ENCODE data around the gene KRTAP2-3.
"Not testable (repeated sequence)": the region's sequence is repeated elsewhere in the genome, so short reads cannot be mapped to it uniquely, and the experiment has no call there.

Gene KRTAP2-3

GRCh38 chr17:41060052-41060604, at the start of gene KRTAP2-3:
Gene KRTAP2-3 (minus strand): TSS chr17:41060114. CDS start chr17:41060050, 64 bp downstream.
- no peak for DNase-seq (ENCODE audit: low spot score)

- DNase-seq (ENCODE audit: low spot score): not testable (repeated sequence)
Measured at GRCh38 chr17:41108728-41109386, 48.9 kb upstream of the KRTAP2-3 start.

GRCh38 chr17:41107941-41108450, 48.1 kb upstream of the KRTAP2-3 start:
- no peak for DNase-seq (ENCODE audit: low spot score)

- DNase-seq (ENCODE audit: low spot score): not testable (repeated sequence)
Measured at GRCh38 chr17:41105347-41105746, 45.4 kb upstream of the KRTAP2-3 start, which contains the start of gene KRTAP4-9. Gene KRTAP4-9 (plus strand): TSS chr17:41105389. CDS start chr17:41105389, 0 bp downstream.

GRCh38 chr17:41104386-41105038, 44.6 kb upstream of the KRTAP2-3 start:
- not testable (repeated sequence) for DNase-seq (ENCODE audit: low spot score)

- no peak for DNase-seq (ENCODE audit: low spot score)
Measured at GRCh38 chr17:41103896-41104295, 44.0 kb upstream of the KRTAP2-3 start.

- DNase-seq (ENCODE audit: low spot score): no peak
Measured at GRCh38 chr17:41101586-41102259, 41.8 kb upstream of the KRTAP2-3 start, which contains the start of gene KRTAP4-16. Gene KRTAP4-16 (minus strand): TSS chr17:41102209. CDS start chr17:41102209, 0 bp downstream.

GRCh38 chr17:41099682-41100480, 40.0 kb upstream of the KRTAP2-3 start:
- not testable (repeated sequence) for DNase-seq (ENCODE audit: low spot score)

GRCh38 chr17:41098481-41098880, 38.6 kb upstream of the KRTAP2-3 start:
- no peak for DNase-seq (ENCODE audit: low spot score)

GRCh38 chr17:41098042-41098441, 38.1 kb upstream of the KRTAP2-3 start, which contains the start of gene KRTAP4-8:
Gene KRTAP4-8 (minus strand): TSS chr17:41098142. CDS start chr17:41098084, 58 bp downstream.
- DNase-seq (ENCODE audit: low spot score): no peak

- no peak for DNase-seq (ENCODE audit: low spot score)
Measured at GRCh38 chr17:41096055-41096454, 36.1 kb upstream of the KRTAP2-3 start.

- DNase-seq (ENCODE audit: low spot score): not testable (repeated sequence)
Measured at GRCh38 chr17:41088760-41089352, 28.9 kb upstream of the KRTAP2-3 start.

- not testable (repeated sequence) for DNase-seq (ENCODE audit: low spot score)
Measured at GRCh38 chr17:41084100-41084856, 24.4 kb upstream of the KRTAP2-3 start, which contains the start of gene KRTAP4-7. Gene KRTAP4-7 (plus strand): TSS chr17:41084150. CDS start chr17:41084207, 57 bp downstream.

GRCh38 chr17:41083427-41083826, 23.5 kb upstream of the KRTAP2-3 start:
- not testable (repeated sequence) for DNase-seq (ENCODE audit: low spot score)

- no peak for DNase-seq (ENCODE audit: low spot score)
Measured at GRCh38 chr17:41082626-41083025, 22.7 kb upstream of the KRTAP2-3 start.

GRCh38 chr17:41076788-41077187, 16.9 kb upstream of the KRTAP2-3 start:
- no peak for DNase-seq (ENCODE audit: low spot score)

GRCh38 chr17:41073676-41074075, 13.8 kb upstream of the KRTAP2-3 start:
- DNase-seq (ENCODE audit: low spot score): no peak

GRCh38 chr17:41071606-41072360, 11.9 kb upstream of the KRTAP2-3 start:
- no peak for DNase-seq (ENCODE audit: low spot score)

- no peak for DNase-seq (ENCODE audit: low spot score)
Measured at GRCh38 chr17:41069031-41069430, 9.1 kb upstream of the KRTAP2-3 start.

All from CD4-positive, alpha-beta T cell treated with Interleukin-15 for 4 hours (primary cell).